GM10266 (cell line): Measurements from ENCODE around the gene MRGPRD.
"Not testable (repeated sequence)": the region's sequence is repeated elsewhere in the genome, so short reads cannot be mapped to it uniquely, and the experiment has no call there.

Experiments
- DNase-seq: peaks from one replicate; pipeline ENCODE4 v3.0.0; 2012; ENCODE audit errors: extremely low spot score
- CTCF ChIP-seq: IDR thresholded peaks from 2 replicates; pipeline ENCODE4 v1.5.1; 2012; ENCODE audit warnings: mild to moderate bottlenecking, low read depth; ENCODE audit not compliant: control insufficient read depth, insufficient read depth; ENCODE audit errors: missing control alignments

Gene MRGPRD

GRCh38 chr11:68974421-68975194 is 6.2 kb downstream of the MRGPRD start:
- peak; percentile 55 for DNase-seq
- no peak for TF ChIP-seq CTCF

GRCh38 chr11:68973706-68974105 is 7.1 kb downstream of the MRGPRD start:
- DNase-seq: not testable (repeated sequence)

GRCh38 chr11:68973219-68973618 is 7.6 kb downstream of the MRGPRD start:
- no peak for DNase-seq
- TF ChIP-seq CTCF: no peak

GRCh38 chr11:68970921-68971636 is 9.7 kb downstream of the MRGPRD start:
- no peak for TF ChIP-seq CTCF
- DNase-seq: no peak

- TF ChIP-seq CTCF: no peak
Measured at GRCh38 chr11:68969386-68969785, 11.4 kb downstream of the MRGPRD start.

GRCh38 chr11:68968306-68969250 is 12.2 kb downstream of the MRGPRD start:
- no peak for DNase-seq
- TF ChIP-seq CTCF: no peak

More at GRCh38 chr11:68969386-68969785, 11.4 kb downstream of the MRGPRD start:
- DNase-seq: no peak

- TF ChIP-seq CTCF: no peak
- DNase-seq: no peak
Measured at GRCh38 chr11:68966894-68967780, 13.6 kb downstream of the MRGPRD start.
